ENCODE results near the gene OGFOD3. TPM values are rescaled to one million over a fixed set of nuclear protein-coding genes. Genes with fewer than 3 reads are reported as not detected.

Gene OGFOD3
- total RNA-seq, 1 experiment from 2014 or later, result 25.0 TPM

DNA sequence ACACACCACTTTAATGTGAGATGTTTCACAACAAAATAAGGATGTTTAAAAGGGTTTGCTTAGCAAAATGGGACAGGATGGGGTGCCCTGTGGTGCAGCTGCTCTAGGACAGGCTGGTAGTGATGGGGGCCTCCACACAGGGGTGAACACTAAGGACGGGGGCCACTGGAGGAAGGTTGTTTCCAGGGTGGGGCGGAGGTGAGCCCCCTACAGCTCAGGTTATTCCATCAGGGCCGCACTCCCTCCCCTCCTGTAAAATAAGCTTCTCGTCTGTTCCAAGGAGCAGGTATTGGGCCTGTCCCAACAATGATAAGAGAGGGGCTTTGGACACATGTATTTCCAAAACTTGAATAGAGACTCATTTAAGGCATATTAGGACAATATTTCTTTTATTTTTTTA lies 2.1 kb downstream of the OGFOD3 start:
- ChIA-PET POLR2A (ENCODE audit: low non-redundant PET) (no interaction called here), CTCF (no interaction called here)
- no peak overlapping the region for H3K4me3 ChIP-seq (ENCODE audit: low read depth, low read length, poor library complexity, severe bottlenecking)
- peaks cover 8% of the 10 kb centered on the region for H3K4me1 ChIP-seq (ENCODE audit: insufficient read depth, low read length, poor library complexity, severe bottlenecking)
- H3K27me3 ChIP-seq (replicated peaks; ENCODE audit: insufficient read depth, low read depth, low read length, poor library complexity), result no peaks in the 10 kb centered on the region
- DNase-seq (ENCODE audit: low spot score), result no peak
- BruUV-seq (replicated peaks), result no TSS peak
- TF ChIP-seq EZH2 (IDR thresholded peaks at IDR 0.05; ENCODE audit: borderline replicate concordance, low read depth, low read length, poor library complexity, severe bottlenecking), result no peak
- TF ChIP-seq, protein P1, sequence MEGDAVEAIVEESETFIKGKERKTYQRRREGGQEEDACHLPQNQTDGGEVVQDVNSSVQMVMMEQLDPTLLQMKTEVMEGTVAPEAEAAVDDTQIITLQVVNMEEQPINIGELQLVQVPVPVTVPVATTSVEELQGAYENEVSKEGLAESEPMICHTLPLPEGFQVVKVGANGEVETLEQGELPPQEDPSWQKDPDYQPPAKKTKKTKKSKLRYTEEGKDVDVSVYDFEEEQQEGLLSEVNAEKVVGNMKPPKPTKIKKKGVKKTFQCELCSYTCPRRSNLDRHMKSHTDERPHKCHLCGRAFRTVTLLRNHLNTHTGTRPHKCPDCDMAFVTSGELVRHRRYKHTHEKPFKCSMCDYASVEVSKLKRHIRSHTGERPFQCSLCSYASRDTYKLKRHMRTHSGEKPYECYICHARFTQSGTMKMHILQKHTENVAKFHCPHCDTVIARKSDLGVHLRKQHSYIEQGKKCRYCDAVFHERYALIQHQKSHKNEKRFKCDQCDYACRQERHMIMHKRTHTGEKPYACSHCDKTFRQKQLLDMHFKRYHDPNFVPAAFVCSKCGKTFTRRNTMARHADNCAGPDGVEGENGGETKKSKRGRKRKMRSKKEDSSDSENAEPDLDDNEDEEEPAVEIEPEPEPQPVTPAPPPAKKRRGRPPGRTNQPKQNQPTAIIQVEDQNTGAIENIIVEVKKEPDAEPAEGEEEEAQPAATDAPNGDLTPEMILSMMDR (conservative IDR thresholded peaks at IDR 0.05; ENCODE audit: low read depth, low read length), result no peak
- peaks cover 2% of the 10 kb centered on the region for H3K36me3 ChIP-seq (ENCODE audit: insufficient read depth, low read length, poor library complexity, severe bottlenecking)
- intact Hi-C loops (cut with micrococcal nuclease; ENCODE audit: unreplicated experiment), result loop anchor here (10.0 kb wide), 1 partner anchor 171 kb away; no protein-coding TSS in a partner anchor
- H3K27ac ChIP-seq (ENCODE audit: low read depth, low read length, poor library complexity, severe bottlenecking), result no peak overlapping the region
- no peaks in the 10 kb centered on the region for H3K9me3 ChIP-seq (ENCODE audit: low read depth, low read length, poor library complexity, severe bottlenecking)

DNA sequence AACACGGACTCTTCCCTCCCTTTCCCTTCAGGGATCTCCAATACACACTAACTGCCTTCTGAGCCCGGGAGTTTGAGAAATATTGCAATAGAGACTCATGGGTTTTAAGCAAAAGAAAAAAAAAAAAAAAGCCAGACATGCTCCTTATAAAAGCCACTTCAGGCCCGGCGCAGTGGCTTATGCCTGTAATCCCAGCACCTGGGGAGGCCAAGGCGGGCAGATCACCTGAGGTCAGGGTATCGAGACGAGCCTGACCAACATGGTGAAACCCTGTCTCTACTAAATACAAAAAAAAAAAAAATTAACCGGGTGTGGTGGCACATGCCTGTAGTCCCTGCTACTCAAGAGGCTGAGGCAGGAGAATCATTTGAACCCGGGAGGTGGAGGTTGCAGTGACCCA lies 2.6 kb downstream of the OGFOD3 start:
- ChIA-PET CTCF (no interaction called here), POLR2A (ENCODE audit: low non-redundant PET) (no interaction called here)
- intact Hi-C loops (cut with micrococcal nuclease; ENCODE audit: unreplicated experiment), result loop anchor here (10.0 kb wide), 1 partner anchor 171 kb away; no protein-coding TSS in a partner anchor

DNA sequence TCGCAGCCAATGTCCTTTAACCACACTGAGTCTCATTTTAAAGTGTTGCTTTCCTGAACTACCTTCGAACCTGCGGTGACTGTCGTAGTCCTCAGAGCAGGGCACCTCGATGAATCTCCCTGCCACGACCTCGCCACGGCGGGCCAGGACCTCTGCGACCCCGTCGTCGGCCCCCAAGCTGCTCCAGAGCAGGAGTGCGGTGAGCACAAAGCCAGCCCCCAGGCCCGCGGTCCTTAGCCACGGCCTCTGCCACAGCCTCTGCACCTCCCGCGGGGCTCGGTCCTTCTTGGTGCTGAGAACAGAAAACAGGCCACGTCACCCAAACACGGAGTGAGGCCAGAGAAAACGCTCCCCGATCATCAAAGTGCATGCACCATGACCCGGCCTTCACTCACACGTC lies 3.0 kb downstream of the OGFOD3 start:
- H3K9me3 ChIP-seq (ENCODE audit: low read depth, low read length, poor library complexity, severe bottlenecking), result no peaks in the 10 kb centered on the region
- ChIA-PET CTCF (interaction anchor here (1.1 kb wide), 1 partner anchor 173 kb away, joined by 3 read pairs; no protein-coding TSS in a partner anchor), POLR2A (ENCODE audit: low non-redundant PET) (no interaction called here)
- no peak for TF ChIP-seq EZH2 (IDR thresholded peaks at IDR 0.05; ENCODE audit: borderline replicate concordance, low read depth, low read length, poor library complexity, severe bottlenecking)
- TF ChIP-seq, protein P1 (conservative IDR thresholded peaks at IDR 0.05; ENCODE audit: low read depth, low read length), result no peak
- intact Hi-C loops (cut with micrococcal nuclease; ENCODE audit: unreplicated experiment), result loop anchor here (10.0 kb wide), 1 partner anchor 171 kb away; no protein-coding TSS in a partner anchor
- H3K4me1 ChIP-seq (ENCODE audit: insufficient read depth, low read length, poor library complexity, severe bottlenecking), result peaks cover 8% of the 10 kb centered on the region
- no peak for DNase-seq (ENCODE audit: low spot score)
- H3K27me3 ChIP-seq (replicated peaks; ENCODE audit: insufficient read depth, low read depth, low read length, poor library complexity), result no peaks in the 10 kb centered on the region
- no TSS peak for BruUV-seq (replicated peaks)
- no peak overlapping the region for H3K27ac ChIP-seq (ENCODE audit: low read depth, low read length, poor library complexity, severe bottlenecking)
- no peak overlapping the region for H3K4me3 ChIP-seq (ENCODE audit: low read depth, low read length, poor library complexity, severe bottlenecking)
- H3K36me3 ChIP-seq (ENCODE audit: insufficient read depth, low read length, poor library complexity, severe bottlenecking), result peaks cover 2% of the 10 kb centered on the region

More for the DNA sequence above, 2.6 kb downstream of the OGFOD3 start:
- no TSS peak for BruUV-seq (replicated peaks)
- no peaks in the 10 kb centered on the region for H3K27me3 ChIP-seq (replicated peaks; ENCODE audit: insufficient read depth, low read depth, low read length, poor library complexity)
- no peaks in the 10 kb centered on the region for H3K9me3 ChIP-seq (ENCODE audit: low read depth, low read length, poor library complexity, severe bottlenecking)
- H3K4me3 ChIP-seq (ENCODE audit: low read depth, low read length, poor library complexity, severe bottlenecking), result no peak overlapping the region
- peaks cover 2% of the 10 kb centered on the region for H3K36me3 ChIP-seq (ENCODE audit: insufficient read depth, low read length, poor library complexity, severe bottlenecking)
- H3K27ac ChIP-seq (ENCODE audit: low read depth, low read length, poor library complexity, severe bottlenecking), result no peak overlapping the region
- TF ChIP-seq, protein P1 (conservative IDR thresholded peaks at IDR 0.05; ENCODE audit: low read depth, low read length), result no peak
- DNase-seq (ENCODE audit: low spot score), result no peak
- H3K4me1 ChIP-seq (ENCODE audit: insufficient read depth, low read length, poor library complexity, severe bottlenecking), result peaks cover 8% of the 10 kb centered on the region

Measured in A673 (cell line).